Kidney (tissue), 14 donors: ENCODE results near the gene PPHLN1. TPM values are rescaled to one million over a fixed set of nuclear protein-coding genes. Genes with fewer than 3 reads are reported as not detected.

Experiments
- DNase-seq, 5 donors: peaks; one replicate each; pipeline ENCODE4 v3.0.0-alpha.2; 2013 to 2020
- FAIRE-seq: peaks from 2 replicates; lab custom pipeline; 2012; peaks lifted over from hg19 to GRCh38; lab: Jason Lieb, UNC
- H3K27ac ChIP-seq, 2 donors: one replicate each; pipeline ENCODE4 v1.7.0; 2013; ENCODE audit warnings: low read depth in 2 of 2, low read length in 2 of 2, inconsistent platforms in 1 of 2
- H3K27me3 ChIP-seq: one replicate; pipeline ENCODE4 v1.7.1; 2013; ENCODE audit warnings: low read length, inconsistent platforms; ENCODE audit not compliant: control insufficient read depth, insufficient read depth
- H3K36me3 ChIP-seq, 3 donors: one replicate each; pipeline versions ENCODE4 v1.7.0 to v1.7.1; 2013; ENCODE audit warnings: low read length in 3 of 3, control low read depth in 1 of 3, inconsistent platforms in 1 of 3; ENCODE audit not compliant: insufficient read depth in 3 of 3, control insufficient read depth in 2 of 3
- H3K4me1 ChIP-seq, 3 donors: one replicate each; pipeline versions ENCODE4 v1.7.0 to v1.7.1; 2013; ENCODE audit warnings: low read length in 3 of 3, inconsistent platforms in 1 of 3, low read depth in 1 of 3; ENCODE audit not compliant: control insufficient read depth in 2 of 3, insufficient read depth in 2 of 3
- H3K4me3 ChIP-seq, 3 donors: one replicate each; pipeline versions ENCODE4 v1.7.0 to v1.8.1; 2013; ENCODE audit warnings: low read length in 3 of 3, control low read depth in 1 of 3, inconsistent platforms in 1 of 3
- H3K9ac ChIP-seq, 3 donors: one replicate each; pipeline versions ENCODE4 v1.7.0 to v1.7.1; 2013; ENCODE audit warnings: low read length in 3 of 3, control low read depth in 1 of 3, inconsistent platforms in 1 of 3
- H3K9me3 ChIP-seq, 3 donors: one replicate each; pipeline versions ENCODE4 v1.7.0 to v1.7.1; 2013; ENCODE audit warnings: low read length in 3 of 3, control low read depth in 1 of 3, inconsistent platforms in 1 of 3; ENCODE audit not compliant: control insufficient read depth in 2 of 3, insufficient read depth in 1 of 3
- intact Hi-C: fragments of 100-400 bp; cut with DNase I; formaldehyde crosslinking; loops from one replicate; pipeline ENCODE4 v1.11.1; 2022
- polyA plus RNA-seq: library from polyadenylated mRNA; stranded (reverse); fragments of 350-450 nt; fragmentation: Illumina TruSeq; extraction: RNeasy Lipid Tissue Mini Kit (QIAGEN cat#74804); gene quantifications from one replicate; pipeline ENCODE4 v1.2.3, GENCODE V29; 2014; ENCODE audit warnings: low read depth, low replicate concordance; ENCODE audit not compliant: insufficient read depth
- total RNA-seq: library from RNA; stranded (reverse); fragmentation: NEBNext Ultra II Directional; extraction: Animal tissue kit (Norgen Biotek cat#: 25700); gene quantifications from one replicate; pipeline ENCODE4 v1.2.1, GENCODE V29; 2021
- TF ChIP-seq, protein P1 (sequence below): IDR thresholded peaks from 3 replicates; pipeline ENCODE4 v1.5.1; 2012; ENCODE audit warnings: mild to moderate bottlenecking, moderate library complexity, borderline replicate concordance; ENCODE audit not compliant: insufficient read depth; ENCODE audit errors: extremely low read depth
- donor health status: control.
- donor health status: control.
- donor health status: control.
- donor health status: control.
- donor health status: control.
- donor health status: DM: yes; HTN: yes; CAD: no.
- donor health status: Normal renal cell carcinoma (clear cell type).

Gene PPHLN1
- total and polyA plus RNA-seq, 2 donors from 2014 or later: 32.0 to 51.9 TPM

DNA sequence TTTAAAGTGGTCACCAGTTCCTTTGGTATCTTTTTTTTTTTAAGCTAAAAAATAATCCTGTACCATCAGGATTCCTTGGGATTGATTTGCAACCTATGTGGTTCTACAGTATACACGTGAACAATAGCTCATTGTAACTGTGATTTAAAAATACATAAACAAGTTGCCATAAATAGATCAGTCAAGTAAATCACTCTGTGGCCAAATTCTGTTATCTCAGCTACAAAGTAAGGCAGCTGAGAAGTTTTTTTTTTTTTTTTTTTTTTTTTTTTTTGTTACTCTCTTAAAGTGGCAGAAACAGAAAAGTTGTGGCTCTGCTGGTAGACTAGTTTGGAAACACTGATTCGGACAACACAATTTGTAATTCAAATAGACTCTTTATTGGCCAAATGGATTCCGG lies 159.0 kb downstream of the PPHLN1 start:
- no peak overlapping the region for H3K4me3 ChIP-seq
- peak in 1 of 5 donors; percentile 34 for DNase-seq
- H3K9ac ChIP-seq: no peak overlapping the region
- no peaks in the 10 kb centered on the region for H3K36me3 ChIP-seq
- TF ChIP-seq, protein P1, sequence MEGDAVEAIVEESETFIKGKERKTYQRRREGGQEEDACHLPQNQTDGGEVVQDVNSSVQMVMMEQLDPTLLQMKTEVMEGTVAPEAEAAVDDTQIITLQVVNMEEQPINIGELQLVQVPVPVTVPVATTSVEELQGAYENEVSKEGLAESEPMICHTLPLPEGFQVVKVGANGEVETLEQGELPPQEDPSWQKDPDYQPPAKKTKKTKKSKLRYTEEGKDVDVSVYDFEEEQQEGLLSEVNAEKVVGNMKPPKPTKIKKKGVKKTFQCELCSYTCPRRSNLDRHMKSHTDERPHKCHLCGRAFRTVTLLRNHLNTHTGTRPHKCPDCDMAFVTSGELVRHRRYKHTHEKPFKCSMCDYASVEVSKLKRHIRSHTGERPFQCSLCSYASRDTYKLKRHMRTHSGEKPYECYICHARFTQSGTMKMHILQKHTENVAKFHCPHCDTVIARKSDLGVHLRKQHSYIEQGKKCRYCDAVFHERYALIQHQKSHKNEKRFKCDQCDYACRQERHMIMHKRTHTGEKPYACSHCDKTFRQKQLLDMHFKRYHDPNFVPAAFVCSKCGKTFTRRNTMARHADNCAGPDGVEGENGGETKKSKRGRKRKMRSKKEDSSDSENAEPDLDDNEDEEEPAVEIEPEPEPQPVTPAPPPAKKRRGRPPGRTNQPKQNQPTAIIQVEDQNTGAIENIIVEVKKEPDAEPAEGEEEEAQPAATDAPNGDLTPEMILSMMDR: no peak
- H3K27ac ChIP-seq: no peak overlapping the region
- no peaks in the 10 kb centered on the region for H3K27me3 ChIP-seq
- no peaks in the 10 kb centered on the region for H3K9me3 ChIP-seq
- peaks cover 0 to 6% (median 3%) of the 10 kb centered on the region in 3 donors for H3K4me1 ChIP-seq
- intact Hi-C loops: loop anchor here (10.0 kb wide), 2 partner anchors 100 to 850 kb away; partner anchors contain the start of gene PRICKLE1
- peak; percentile 45 for FAIRE-seq

DNA sequence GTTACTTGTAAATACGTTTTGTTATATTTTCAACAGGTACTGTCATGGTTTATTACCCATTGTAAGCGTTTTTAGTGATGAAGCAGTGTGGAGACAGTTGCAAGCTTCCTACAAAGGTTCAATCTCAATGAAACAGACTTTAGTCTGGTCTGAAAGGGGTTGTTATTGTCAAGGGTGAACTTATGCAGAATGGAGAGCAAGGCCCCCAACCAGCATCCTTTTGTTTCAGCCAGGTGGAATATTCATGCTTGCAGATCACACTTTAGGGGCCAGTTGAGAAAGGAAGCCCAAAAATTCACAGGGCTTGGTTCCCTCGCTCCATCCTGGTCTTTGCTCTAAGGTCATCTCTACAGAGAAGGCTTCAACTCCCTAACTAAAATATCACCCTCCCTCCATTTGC lies 159.9 kb downstream of the PPHLN1 start:
- no peak overlapping the region for H3K9ac ChIP-seq
- no peaks in the 10 kb centered on the region for H3K9me3 ChIP-seq
- H3K36me3 ChIP-seq: no peaks in the 10 kb centered on the region
- H3K27ac ChIP-seq: no peak overlapping the region
- H3K27me3 ChIP-seq: no peaks in the 10 kb centered on the region
- H3K4me3 ChIP-seq: no peak overlapping the region
- peaks cover 0 to 6% (median 2%) of the 10 kb centered on the region in 3 donors for H3K4me1 ChIP-seq
- FAIRE-seq (no peak), DNase-seq (no peak)
- intact Hi-C loops: loop anchor here (10.0 kb wide), 2 partner anchors 99 to 849 kb away; partner anchors contain the start of gene PRICKLE1
- TF ChIP-seq, protein P1: no peak

DNA sequence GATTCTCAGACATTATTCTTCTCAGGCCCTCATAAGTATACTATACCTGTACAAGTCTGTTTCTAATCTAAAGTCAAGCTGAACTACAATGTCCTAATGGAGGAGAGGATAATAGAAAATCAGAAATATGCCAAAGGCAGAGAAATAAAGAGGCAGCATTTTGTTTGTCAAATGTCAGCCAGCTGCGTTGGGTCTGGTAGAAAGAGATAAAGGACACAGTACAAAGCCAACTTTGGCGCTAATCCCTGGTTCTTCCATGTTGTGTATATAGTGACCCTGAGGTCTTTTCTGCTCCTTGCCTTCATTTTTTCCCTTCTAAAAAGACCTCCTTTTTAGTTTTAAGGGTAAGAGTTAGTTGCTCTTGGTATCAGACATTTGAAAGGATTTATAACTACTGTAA lies 160.4 kb downstream of the PPHLN1 start:
- no peaks in the 10 kb centered on the region for H3K27me3 ChIP-seq
- DNase-seq (no peak), FAIRE-seq (no peak)
- H3K4me3 ChIP-seq: no peak overlapping the region
- no peaks in the 10 kb centered on the region for H3K9me3 ChIP-seq
- H3K36me3 ChIP-seq: no peaks in the 10 kb centered on the region
- TF ChIP-seq, protein P1: no peak
- no peak overlapping the region for H3K27ac ChIP-seq
- H3K9ac ChIP-seq: no peak overlapping the region
- intact Hi-C loops: loop anchor here (10.0 kb wide), 2 partner anchors 98 to 848 kb away; partner anchors contain the start of gene PRICKLE1
- peaks cover 0 to 6% (median 0%) of the 10 kb centered on the region in 3 donors for H3K4me1 ChIP-seq
